Activated CD4-positive, alpha-beta T cell treated with anti-CD3 and anti-CD28 coated beads, Interleukin-2, Interleukin-6, amounts not matched to agents 100 ng/mL and 50 ng/mL, durations not matched to agents 16 hours and 8 hours (primary cell): ENCODE results near the gene PLB1.
A peak's percentile ranks its signal among the peaks of the same experiment; 100 is the strongest.

Experiments used
- DNase-seq: peaks from one replicate; pipeline ENCODE4 v3.0.0-alpha.2; 2020

The PLB1 gene

DNA sequence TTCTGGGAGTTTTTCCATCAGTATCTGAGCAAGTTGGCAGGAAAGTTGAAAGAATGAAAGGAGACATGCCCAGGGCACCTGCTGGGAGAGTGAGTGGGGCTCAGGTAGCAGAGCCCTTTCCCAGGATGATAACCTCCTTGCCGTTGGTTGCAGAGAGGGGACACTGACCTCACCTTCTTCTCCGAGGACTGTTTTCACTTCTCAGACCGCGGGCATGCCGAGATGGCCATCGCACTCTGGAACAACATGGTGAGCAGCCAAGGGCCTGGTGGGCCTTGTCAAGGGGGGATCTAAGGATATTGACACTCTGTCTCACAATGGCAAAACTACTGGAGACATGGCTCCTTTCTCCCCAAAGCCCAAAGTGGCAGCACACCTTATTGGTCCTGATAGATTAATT is 136.9 kb downstream of the PLB1 start:
- DNase-seq, result no peak

DNA sequence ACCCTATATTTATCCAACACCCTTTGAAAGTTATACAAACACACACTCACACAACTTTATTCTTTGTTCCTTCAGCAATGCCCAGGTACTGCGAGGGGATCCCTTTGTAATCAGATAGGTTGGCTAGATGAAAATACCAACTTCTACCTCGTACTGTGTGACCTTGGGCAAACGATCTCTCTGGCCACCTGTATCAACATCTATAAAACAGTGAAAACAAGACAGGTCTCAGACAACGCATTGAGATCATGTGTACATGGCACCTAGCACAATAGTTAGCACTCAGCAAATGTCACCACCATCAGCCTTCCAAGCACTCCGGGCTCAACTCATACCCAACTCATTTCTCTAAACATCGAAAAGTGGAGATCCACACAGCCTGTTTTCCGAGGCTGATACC is 137.3 kb downstream of the PLB1 start:
- DNase-seq, result no peak

DNA sequence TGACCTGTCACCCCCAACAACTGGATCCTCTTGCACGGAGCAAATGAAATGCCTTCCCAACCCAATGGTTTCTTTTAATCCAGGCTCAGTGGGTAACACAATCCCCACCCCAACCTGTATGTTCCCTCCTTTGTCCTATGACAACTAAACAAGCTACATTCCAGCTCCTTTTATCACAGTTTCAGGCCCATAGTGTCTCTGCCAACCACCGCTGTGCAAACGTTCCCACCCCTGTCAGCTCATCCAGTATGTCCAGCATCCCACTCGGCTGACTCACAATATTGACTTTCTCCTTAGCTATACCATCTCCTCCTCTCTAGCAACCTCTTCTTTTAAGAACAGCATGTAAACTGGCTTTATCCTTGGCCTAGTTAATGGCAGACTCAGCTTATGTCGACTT is 137.9 kb downstream of the PLB1 start:
- DNase-seq, result no peak

DNA sequence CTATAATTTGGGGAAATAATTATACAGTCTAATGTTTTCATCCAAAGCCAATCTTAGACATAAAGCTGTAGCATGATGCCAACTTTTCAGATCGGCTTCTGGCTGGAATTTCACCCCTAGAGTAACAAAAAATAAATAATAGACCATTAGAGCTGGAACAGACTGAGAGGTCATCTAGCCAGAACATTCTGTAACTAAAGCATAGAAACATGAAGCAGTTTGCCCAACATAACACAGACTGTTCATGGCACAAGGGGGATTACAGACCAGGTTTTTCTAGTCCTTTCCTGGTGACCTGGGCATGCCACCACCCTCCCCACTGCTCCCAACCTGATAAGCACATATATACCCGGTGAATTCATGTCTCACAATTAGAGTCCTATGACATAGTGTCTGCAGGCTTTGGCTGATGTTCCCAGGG is 139.3 kb downstream of the PLB1 start:
- DNase-seq, result no peak

DNA sequence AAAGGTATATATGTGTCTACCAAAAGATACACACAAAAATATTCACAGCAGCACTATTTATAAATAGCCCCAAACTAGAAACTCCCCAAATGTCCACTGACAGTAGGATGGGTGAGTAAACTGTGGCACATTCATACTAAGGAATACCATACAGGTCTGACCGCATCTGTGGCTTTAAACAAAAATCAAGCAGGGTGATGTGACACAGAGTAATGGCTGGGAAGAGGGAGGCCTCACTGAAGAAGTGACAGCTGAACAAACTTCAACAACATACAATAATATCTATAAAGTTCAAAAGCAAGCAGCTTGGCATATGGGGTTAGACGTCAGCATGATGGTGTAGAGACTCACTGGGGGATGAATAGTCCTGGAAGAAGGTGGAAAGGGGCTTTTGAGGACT is 140.6 kb downstream of the PLB1 start:
- no peak for DNase-seq

DNA sequence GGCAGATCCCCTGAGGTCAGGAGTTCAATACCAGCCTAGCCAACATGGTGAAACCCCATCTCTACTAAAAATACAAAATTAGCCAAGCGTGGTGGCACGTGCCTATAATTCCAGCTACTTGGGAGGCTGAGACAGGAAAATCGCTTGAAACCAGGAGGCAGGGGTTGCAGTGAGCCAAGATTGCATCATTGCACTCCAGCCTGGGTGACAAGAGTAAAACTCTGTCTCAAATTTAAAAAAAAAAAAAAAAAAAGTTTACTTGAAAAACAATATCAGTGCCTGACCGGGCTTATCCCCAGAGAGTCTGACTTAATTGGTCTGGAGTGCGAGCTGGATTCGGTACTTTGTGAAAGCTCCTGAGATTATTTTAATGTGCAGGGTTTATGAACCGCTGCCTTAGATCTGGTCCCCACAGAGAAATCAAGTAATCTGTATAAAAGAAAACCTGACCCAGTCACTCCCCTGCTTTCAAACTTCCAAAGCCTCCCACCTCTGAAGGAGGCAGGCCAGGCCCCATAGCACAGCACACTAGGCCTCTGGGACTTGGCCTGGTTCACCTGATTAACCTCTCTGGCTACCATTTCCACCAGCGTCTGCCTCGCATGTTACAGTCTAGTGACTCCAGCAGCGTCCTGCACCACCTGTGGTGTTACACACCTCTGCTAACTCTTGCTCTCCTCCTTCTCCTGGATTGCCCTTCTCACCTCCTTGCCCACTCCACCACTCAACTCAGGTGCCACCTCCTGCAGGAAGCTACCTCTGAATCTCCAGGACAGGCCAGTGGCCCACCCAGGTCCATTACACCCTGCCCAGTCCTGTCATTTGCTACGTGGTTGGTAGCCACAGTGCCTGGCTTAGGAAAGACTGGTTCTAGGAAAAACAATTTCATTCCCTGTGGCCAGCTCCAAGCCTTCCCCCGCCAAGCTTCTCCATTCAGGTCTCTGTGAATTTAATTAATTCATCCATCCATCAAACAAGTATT is 141.5 kb downstream of the PLB1 start:
- DNase-seq, result no peak

- no peak for DNase-seq
Measured at GRCh38 chr2:28638102-28638501, 142.2 kb downstream of the PLB1 start.

DNA sequence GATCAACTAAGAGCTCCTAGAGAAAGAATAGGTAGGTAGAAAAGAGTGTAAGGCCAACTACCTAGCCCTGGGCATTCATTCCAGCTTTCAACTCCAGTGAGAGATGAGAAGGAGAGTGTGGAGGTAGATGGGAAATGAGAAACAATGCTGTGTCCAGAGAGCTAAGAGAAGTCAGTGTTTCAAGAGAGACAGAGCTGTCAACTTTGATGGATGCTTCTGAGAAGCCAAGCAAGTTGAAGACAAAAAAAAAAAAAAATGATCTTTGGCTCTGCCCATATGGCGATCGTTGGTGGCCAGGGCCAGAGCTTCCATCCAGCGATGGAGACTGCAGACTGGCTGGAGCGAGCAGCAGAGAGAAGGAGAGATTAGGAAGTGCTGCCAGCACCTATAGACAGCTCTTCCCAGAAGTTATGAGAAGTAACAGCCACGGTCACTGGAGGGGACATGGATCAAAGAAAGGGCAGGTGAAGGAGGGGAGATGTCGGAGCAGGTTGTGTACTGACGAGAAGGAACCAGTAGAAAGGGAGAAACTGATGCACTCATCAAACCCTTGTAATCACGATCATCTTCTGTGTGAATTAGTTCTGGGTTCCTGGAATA is 143.3 kb downstream of the PLB1 start:
- no peak for DNase-seq

DNA sequence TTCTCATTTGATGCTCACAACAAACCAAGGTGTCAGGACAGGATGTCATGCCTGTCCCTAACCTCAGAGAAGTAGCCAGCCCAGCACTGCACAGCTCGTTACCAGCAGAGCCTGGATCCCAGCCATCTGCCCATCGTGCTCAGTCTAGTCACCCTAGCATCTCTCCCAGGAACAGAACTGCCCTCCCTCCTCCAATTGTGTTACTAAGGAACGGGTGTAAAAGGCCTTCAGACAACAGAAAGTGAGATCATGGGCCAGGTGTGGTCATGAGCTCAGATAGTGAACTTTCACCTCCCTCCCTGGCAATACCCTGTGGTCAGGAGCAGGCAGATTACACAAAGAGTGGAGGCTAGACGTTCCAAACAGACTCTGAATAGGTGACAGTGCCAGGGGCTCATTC is 144.0 kb downstream of the PLB1 start:
- DNase-seq, result no peak

- DNase-seq, result no peak
Measured at GRCh38 chr2:28640260-28640907, 144.5 kb downstream of the PLB1 start.

DNA sequence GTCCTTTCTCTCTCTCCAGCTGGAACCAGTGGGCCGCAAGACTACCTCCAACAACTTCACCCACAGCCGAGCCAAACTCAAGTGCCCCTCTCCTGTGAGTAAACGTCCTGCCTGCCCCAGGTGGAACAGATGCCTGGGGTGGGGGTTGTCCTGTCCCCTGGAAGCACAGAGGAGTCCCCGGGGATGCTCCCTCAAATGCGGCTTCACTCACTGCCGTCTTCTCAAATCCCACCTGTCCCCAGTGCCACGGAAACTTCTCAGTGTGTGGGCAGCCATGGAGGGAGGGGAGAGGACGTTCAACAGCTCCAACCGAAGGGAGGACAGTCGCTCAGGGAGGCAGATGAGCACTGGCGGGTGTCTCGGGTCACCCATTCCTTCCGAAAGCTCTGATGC is 145.0 kb downstream of the PLB1 start:
- no peak for DNase-seq

GRCh38 chr2:28642796-28643195 is 146.9 kb downstream of the PLB1 start:
- no peak for DNase-seq

- DNase-seq, result no peak
Measured at GRCh38 chr2:28643327-28643726, 147.5 kb downstream of the PLB1 start.

- DNase-seq, result no peak
Measured at GRCh38 chr2:28643911-28644334, 148.1 kb downstream of the PLB1 start.

DNA sequence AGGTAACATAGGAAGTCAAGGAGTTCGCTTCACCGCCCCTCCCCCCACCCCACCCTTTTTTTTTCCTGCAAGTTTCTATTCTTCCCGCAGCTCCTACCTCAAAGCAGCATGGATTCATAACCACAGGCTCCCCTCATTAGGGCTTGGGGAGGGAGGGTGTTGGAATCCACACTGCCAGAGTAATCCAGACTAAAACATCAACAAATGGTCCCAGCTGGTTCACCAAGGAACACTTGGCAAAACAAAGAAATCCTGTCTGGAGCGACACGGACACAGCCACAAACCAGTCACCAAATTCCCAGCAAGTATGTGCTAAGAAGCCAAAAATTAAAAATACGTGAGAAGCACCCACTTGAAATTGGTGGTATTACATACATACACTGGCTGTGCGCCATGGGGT is 148.9 kb downstream of the PLB1 start:
- no peak for DNase-seq

DNA sequence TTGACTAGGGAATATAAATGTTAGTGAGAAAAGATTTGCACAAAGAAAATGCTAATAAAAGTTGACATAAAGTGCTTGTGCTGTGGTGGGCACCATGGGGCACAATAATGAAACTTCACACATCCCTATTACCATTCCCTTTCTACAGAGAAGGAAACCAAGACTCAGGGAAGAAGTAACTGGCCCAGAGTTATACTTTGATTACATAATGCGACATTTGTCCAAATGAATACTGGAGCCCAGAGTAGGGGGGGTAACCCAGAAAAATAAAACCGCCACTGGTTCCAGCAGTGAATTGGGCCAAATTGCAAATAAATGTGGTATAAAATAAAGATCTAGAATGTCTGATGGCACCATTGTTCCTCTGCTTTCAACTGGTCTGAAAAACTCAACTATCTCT is 149.7 kb downstream of the PLB1 start:
- no peak for DNase-seq

DNA sequence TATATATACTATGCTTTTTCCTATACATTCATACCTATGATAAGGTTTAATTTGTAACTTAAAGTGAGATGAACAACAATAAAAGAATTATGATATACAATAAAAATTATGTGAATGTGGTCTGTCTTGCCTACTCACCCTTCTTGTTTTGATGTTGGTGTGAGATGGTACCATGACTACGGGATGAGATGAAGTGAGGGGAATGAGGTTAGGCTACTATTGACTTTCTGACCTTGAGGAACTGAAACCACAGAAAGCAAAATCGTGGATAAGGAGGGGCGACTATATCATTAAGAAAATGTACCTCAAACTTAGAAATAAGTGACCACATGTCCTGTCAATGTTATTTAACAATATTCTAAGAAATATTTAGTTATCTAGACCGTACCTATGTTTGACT is 151.8 kb downstream of the PLB1 start:
- no peak for DNase-seq

- no peak for DNase-seq
Measured at GRCh38 chr2:28648147-28648546, 152.3 kb downstream of the PLB1 start.

DNA sequence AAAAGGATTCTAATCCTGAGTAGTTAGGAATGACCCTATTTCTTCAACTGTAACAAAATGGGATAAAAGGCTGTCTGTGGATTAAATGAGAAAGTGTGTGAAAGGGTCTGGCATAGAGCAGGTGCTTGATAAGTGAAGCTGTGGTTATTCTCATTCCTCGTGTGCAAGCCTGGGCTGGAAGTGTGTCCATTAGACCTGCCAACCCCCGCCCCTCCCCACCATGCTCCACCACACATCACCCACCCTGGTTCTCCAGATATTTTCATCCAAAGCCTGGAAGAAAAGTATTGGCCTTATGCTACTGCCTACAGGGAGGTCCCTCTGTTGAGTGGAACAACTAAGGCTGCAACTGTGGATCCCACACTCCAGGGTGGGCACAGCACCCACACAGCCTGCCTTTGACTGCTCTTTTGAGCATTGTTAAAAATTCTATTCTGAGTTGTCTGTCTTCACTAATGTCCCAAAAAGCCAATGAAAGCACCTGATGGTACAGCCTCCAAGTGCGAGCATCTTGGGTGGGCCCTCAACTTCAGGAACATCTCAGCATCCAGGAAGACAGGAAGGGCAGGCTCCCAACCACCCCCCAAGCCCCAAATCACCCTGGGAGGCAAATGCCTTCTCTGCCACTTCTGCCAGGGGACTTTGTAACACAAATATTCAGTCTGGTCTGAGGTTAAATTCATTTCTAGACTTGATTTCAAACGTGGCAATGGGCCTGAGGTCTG is 153.0 kb downstream of the PLB1 start:
- DNase-seq, result no peak

GRCh38 chr2:28649481-28650265 is 153.8 kb downstream of the PLB1 start:
- peak; percentile 72 for DNase-seq

DNA sequence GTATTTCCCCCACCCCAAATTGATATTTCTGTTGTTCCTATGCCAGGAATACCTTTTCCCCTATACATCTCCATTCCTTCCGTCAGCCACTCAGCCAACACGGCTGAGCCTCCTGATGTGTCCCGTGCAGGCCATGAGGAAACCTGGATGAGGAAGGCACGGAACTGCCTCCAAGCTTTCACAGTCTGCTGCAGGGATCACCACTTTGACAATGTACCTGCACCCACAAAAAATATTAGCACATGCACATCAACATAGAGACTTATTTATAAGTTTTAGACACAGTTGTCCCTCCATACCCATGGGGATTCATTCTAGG is 154.4 kb downstream of the PLB1 start:
- DNase-seq, result no peak

GRCh38 chr2:28652217-28652616 is 156.4 kb downstream of the PLB1 start:
- DNase-seq, result no peak
